Liver (tissue), 10 donors: ENCODE measurements around the gene LURAP1L. TPM values are rescaled to one million over a fixed set of nuclear protein-coding genes. Genes with fewer than 3 reads are reported as not detected.
"Not testable (repeated sequence)": the region's sequence is repeated elsewhere in the genome, so short reads cannot be mapped to it uniquely, and the experiment has no call there.

Experiments used
- DNase-seq: peaks from one replicate; pipeline ENCODE4 v3.0.0-alpha.2; 2017; ENCODE audit warnings: low spot score
- H3K27ac ChIP-seq, 2 donors: one replicate each; pipeline ENCODE4 v1.7.0; 2013; ENCODE audit warnings: inconsistent platforms in 2 of 2, low read length in 2 of 2, control low read depth in 1 of 2, low read depth in 1 of 2, mild to moderate bottlenecking in 1 of 2
- H3K27me3 ChIP-seq, 4 donors: one replicate each; pipeline versions ENCODE4 v1.6.1 to v1.7.0; 2013; ENCODE audit warnings: low read length in 3 of 4, inconsistent platforms in 1 of 4, mild to moderate bottlenecking in 1 of 4, moderate library complexity in 1 of 4; ENCODE audit not compliant: control insufficient read depth in 4 of 4, insufficient read depth in 4 of 4
- H3K36me3 ChIP-seq, 4 donors: one replicate each; pipeline versions ENCODE4 v1.6.1 to v1.7.0; 2013; ENCODE audit warnings: low read length in 3 of 4, mild to moderate bottlenecking in 3 of 4, low read depth in 1 of 4, moderate library complexity in 1 of 4; ENCODE audit not compliant: control insufficient read depth in 4 of 4, insufficient read depth in 3 of 4
- H3K4me1 ChIP-seq, 4 donors: one replicate each; pipeline versions ENCODE4 v1.6.1 to v1.7.0; 2013; ENCODE audit warnings: low read length in 3 of 4, mild to moderate bottlenecking in 3 of 4, moderate library complexity in 1 of 4; ENCODE audit not compliant: control insufficient read depth in 4 of 4, insufficient read depth in 4 of 4
- H3K4me3 ChIP-seq, 3 donors: one replicate each; pipeline versions ENCODE4 v1.6.1 to v1.7.0; 2013; ENCODE audit warnings: low read length in 3 of 3, control low read depth in 1 of 3, low read depth in 1 of 3, mild to moderate bottlenecking in 1 of 3
- H3K9ac ChIP-seq, 2 donors: one replicate each; pipeline ENCODE4 v1.7.0; 2013; ENCODE audit warnings: low read length in 2 of 2, mild to moderate bottlenecking in 2 of 2, moderate library complexity in 2 of 2, control low read depth in 1 of 2, low read depth in 1 of 2
- H3K9me3 ChIP-seq, 4 donors: one replicate each; pipeline versions ENCODE4 v1.6.1 to v1.7.0; 2013; ENCODE audit warnings: low read length in 3 of 4; ENCODE audit not compliant: control insufficient read depth in 4 of 4
- CTCF ChIP-seq: fragments of 150-350 bp; IDR thresholded peaks from 2 replicates; pipeline ENCODE4 v1.5.1; 2017; ENCODE audit warnings: improper control_type of control experiment, low read depth, low read length; ENCODE audit not compliant: missing input control
- HNF4G ChIP-seq: IDR thresholded peaks from 2 replicates; pipeline ENCODE4 v1.6.1; 2016; ENCODE audit warnings: antibody characterized with exemption
- JUND ChIP-seq, 2 donors: IDR thresholded peaks; 2 replicates each; pipeline ENCODE4 v1.6.1; 2016; ENCODE audit warnings: antibody characterized with exemption in 2 of 2
- RAD21 ChIP-seq, 2 donors: IDR thresholded peaks; 2 replicates each; pipeline ENCODE4 v1.6.1; 2016; ENCODE audit warnings: antibody characterized with exemption in 2 of 2, mild to moderate bottlenecking in 2 of 2
- RXRA ChIP-seq, 2 donors: IDR thresholded peaks; 2 replicates each; pipeline ENCODE4 v1.6.1; 2017 to 2018; ENCODE audit warnings: antibody characterized with exemption in 2 of 2, mild to moderate bottlenecking in 1 of 2
- YY1 ChIP-seq: IDR thresholded peaks from 2 replicates; pipeline ENCODE4 v1.6.1; 2016; ENCODE audit warnings: antibody characterized with exemption, mild to moderate bottlenecking
- WGBS: extraction: QIAGEN DNeasy Blood & Tissue Kit; methylation state at CpG from one replicate; pipeline ENCODE4 v1.1.7; 2013; 5-methylcytosine and 5-hydroxymethylcytosine counted together
- polyA plus RNA-seq, 2 donors: library from polyadenylated mRNA; stranded (reverse) in 1 of 2; unstranded in 1 of 2; fragments of 200-250 nt in 1 of 2; fragments of >200 nt in 1 of 2; fragmentation: Nextera tagmentation in 1 of 2; extraction: Ambion mirVana in 1 of 2; gene quantifications; one replicate each; pipeline versions ENCODE4 v1.2.1 to v1.2.3, GENCODE V29; 2013 to 2015
- small RNA-seq: library from RNA; depleted of rRNA; stranded (forward); fragments of <200 nt; gene quantifications from one replicate; pipeline ENCODE3, GENCODE V24; 2014
- total RNA-seq, 2 donors: library from RNA; depleted of rRNA; stranded (reverse); fragments of >200 nt; gene quantifications; one replicate each; pipeline ENCODE4 v1.2.3, GENCODE V29; 2014
- TF ChIP-seq, protein P1 (sequence below): IDR thresholded peaks from 2 replicates; pipeline ENCODE4 v1.6.1; 2016; ENCODE audit warnings: antibody characterized with exemption
- TF ChIP-seq, protein P2 (sequence below): IDR thresholded peaks from 2 replicates; pipeline ENCODE4 v1.6.1; 2016; ENCODE audit warnings: antibody characterized with exemption
- donor health status: healthy.
- donor health status: healthy.
- donor health status: healthy.
- donor health status: healthy.
- donor health status: healthy.

Gene LURAP1L
- total and polyA plus RNA-seq, 4 donors: 4.2 to 18.6 (median 8.9) TPM

GRCh38 chr9:12863618-12864017 is 88.8 kb downstream of the LURAP1L start:
- TF ChIP-seq RAD21 (IDR thresholded peaks at IDR 0.05): no peak
- no peak for TF ChIP-seq HNF4G
- TF ChIP-seq, protein P1, sequence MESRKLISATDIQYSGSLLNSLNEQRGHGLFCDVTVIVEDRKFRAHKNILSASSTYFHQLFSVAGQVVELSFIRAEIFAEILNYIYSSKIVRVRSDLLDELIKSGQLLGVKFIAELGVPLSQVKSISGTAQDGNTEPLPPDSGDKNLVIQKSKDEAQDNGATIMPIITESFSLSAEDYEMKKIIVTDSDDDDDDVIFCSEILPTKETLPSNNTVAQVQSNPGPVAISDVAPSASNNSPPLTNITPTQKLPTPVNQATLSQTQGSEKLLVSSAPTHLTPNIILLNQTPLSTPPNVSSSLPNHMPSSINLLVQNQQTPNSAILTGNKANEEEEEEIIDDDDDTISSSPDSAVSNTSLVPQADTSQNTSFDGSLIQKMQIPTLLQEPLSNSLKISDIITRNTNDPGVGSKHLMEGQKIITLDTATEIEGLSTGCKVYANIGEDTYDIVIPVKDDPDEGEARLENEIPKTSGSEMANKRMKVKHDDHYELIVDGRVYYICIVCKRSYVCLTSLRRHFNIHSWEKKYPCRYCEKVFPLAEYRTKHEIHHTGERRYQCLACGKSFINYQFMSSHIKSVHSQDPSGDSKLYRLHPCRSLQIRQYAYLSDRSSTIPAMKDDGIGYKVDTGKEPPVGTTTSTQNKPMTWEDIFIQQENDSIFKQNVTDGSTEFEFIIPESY: no peak
- TF ChIP-seq, protein P2, sequence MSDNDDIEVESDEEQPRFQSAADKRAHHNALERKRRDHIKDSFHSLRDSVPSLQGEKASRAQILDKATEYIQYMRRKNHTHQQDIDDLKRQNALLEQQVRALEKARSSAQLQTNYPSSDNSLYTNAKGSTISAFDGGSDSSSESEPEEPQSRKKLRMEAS: no peak
- no peak for TF ChIP-seq RXRA (IDR thresholded peaks at IDR 0.05)
- TF ChIP-seq YY1: no peak
- TF ChIP-seq JUND (IDR thresholded peaks at IDR 0.05): no peak
- TF ChIP-seq CTCF: no peak
- no peak for DNase-seq
- H3K9me3 ChIP-seq: no peaks in the 10 kb centered on the region
- H3K36me3 ChIP-seq: no peaks in the 10 kb centered on the region
- WGBS: 78% methylated on average over 1 of the region's 1 CpG
- H3K4me1 ChIP-seq: no peaks in the 10 kb centered on the region
- H3K9ac ChIP-seq: no peak overlapping the region
- H3K27me3 ChIP-seq: no peaks in the 10 kb centered on the region
- H3K27ac ChIP-seq: no peak overlapping the region
- H3K4me3 ChIP-seq: no peak overlapping the region

GRCh38 chr9:12865380-12865779 is 90.6 kb downstream of the LURAP1L start:
- H3K4me1 ChIP-seq, H3K9ac ChIP-seq, H3K27ac ChIP-seq, H3K4me3 ChIP-seq, H3K36me3 ChIP-seq, H3K9me3 ChIP-seq, DNase-seq, H3K27me3 ChIP-seq: not testable (repeated sequence)
- 97% methylated on average over 3 of the region's 3 CpGs for WGBS

Small RNA genes within 50 kb of the gene (small RNA-seq; reads per million reads assigned to genes)
- gene RN7SL849P: not detected

Other genes starting within 250 kb of the LURAP1L start
- under 1 TPM in 1 of 2 donors, not detected in 1; 0.17 TPM for gene TYRP1, start 81.6 kb upstream of the LURAP1L start, total RNA-seq
- not detected for gene TYRP1, start 81.6 kb upstream of the LURAP1L start, polyA plus RNA-seq